Activated gamma-delta T cell treated with anti-CD3 and anti-CD28 coated beads, Interleukin-2, amount 50 U/mL, for 16 hours (primary cell): ENCODE results near the gene INPP5A.

Experiments
- DNase-seq: peaks from one replicate; pipeline ENCODE4 v3.0.0-alpha.2; 2020; ENCODE audit warnings: low read depth

INPP5A gene

DNA sequence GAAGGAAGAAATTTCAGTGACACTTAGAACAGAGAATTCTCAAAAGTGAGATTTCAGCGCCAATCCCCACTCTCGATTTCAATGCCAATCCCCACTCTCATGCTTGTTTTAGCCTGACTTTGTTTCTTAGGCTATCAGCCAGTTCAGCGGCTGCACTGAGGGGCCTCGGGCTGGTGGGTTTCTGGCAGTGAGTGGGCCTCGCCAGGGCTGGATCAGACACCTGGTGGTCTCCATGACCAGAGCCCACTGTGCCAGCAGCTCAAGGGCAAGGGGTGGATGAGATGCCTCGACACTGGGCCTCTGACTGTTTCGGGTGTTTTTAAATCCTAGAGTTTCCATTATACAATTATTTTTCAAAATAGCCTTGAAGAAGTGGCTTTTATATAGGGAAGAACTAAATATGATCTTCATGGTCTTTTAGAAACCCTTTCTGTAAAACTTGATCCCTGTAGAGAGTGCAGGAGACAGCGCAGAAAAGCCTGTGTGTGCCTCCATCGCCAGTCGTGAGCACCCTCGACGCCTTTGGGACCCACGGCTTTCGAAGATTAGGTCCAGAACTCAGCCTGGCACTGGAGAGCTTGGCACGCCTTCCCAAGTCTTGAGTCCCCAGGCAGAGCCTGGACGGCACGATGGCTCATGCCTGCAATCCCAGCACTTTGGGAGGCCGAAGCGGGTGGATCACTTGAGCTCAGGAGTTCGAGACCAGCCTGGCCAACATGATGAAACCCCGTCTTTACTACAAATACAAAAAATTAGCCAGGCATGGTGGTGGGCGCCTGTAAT, 76.2 kb downstream of the INPP5A start:
- no peak for DNase-seq

DNA sequence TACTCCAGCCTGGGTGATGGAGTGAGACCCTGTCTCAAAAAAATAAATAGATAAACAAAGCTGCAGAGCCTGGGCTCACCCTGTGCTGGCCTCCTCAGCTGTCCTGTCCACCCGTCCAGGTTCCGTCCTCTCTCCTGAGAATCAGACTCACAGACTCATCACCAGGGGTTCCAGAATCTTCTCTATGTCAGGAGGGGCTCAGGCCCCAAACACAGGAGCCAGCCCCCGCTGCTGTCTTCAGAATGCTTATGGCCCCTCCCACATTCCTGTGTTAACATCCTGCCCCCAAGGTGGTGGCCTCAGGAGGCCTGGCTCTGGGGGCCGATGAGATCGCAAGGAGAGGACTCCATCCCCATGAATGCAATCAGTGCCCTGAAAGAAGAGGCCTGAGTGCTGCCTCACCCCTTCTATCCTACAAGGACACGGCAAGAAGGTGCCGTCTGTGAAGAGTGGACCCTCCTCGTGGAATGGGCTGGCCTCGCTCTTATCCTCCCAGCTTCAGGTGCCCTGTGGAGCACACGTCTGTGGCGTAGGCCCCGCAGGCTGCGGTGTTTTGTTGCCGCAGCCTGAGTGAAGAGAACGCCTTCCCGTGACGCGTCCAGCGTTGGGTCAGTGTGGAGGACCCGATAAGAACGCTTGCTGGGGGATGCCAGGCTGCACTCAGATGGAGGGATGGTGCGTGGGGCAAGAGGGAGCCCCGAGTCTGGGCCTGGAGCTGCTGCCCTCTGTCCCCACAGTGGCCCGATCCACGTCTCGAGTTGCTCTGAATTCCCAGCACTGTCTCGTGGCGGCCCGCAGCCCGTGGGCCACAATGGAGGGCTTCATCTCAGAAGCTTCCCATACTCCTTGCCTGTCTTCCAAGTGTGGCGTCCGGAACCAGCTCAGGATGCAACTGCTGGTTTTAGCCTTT, 77.1 kb downstream of the INPP5A start:
- no peak for DNase-seq

DNA sequence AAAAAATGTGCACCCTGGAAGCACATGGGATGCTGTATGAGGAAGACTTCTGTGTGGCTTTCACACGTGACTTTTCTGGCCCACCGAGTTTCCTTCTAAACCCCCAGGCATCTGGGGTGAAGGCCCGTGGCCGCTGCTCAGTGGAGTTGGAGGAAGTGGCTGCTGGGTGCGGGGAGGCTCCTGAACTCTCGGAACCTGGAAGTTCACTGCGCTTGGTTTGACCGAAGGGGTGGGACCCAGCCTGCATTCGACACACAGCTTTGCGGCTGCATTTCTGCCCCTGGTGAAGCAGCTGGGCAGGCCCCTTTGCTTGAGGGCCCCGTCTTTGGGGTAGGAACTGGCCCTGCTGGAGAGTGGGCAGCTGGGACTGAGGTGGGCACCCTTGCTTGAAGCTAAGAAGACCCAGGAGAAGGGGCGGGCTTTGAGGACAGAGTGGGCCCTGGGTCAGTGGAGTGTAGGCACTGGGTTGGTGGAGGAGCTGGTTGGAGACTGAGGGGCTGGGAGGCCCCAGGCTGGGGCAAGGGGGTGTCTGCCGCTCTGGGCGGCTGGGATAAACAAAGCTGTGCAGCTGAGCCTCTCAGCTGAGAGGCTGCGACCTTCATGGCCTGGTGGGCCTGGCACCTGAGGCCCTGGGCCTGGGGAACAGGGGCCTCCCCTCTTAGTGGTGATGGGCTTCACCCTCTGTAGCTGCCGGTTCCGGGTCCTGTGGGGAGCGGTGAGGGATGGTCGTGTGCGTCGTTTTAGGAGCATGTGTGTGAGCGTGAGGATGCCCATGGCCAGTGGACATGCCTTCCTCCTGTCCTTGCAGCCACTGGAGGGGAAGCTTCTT, 78.0 kb downstream of the INPP5A start:
- no peak for DNase-seq

DNA sequence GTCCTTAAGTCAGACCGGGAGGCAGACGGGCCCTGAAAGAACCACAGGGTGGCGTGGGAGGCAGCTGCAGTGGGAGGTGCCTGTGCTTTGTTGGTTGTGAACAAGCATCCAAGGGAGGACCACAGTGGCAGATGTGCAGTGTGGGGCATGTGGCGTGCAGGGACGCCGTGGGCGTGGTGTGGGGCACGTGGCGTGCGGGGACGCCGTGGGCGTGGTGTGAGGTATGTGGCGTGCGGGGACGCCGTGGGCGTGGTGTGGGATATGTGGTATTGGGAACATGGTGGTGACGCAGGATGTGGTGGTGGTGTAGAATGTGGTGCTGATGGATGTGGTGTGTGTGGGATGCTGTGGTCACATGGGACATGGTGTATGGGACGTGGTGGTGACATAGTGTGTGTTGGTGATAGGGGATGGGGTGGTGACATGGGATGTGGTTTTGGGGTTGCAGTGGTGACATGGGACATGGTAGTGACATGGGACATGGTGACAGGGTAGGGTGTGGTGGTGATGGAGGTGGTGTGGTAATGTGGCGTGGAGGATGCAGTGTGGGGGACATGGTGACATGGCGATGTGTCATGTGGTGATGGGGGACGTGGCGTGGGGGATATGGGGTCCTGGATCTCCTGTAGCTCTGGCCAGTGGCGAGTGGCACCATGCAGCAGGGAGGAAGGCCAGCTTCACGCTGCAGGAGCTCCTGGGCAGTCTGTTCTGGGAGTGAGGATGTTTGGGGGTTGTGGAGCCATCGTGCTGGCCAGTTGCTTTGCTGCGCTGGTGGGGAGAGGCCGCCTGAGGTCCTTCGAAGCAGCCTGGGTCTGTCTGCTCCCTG, 78.8 kb downstream of the INPP5A start:
- DNase-seq, result peak; percentile 49

DNA sequence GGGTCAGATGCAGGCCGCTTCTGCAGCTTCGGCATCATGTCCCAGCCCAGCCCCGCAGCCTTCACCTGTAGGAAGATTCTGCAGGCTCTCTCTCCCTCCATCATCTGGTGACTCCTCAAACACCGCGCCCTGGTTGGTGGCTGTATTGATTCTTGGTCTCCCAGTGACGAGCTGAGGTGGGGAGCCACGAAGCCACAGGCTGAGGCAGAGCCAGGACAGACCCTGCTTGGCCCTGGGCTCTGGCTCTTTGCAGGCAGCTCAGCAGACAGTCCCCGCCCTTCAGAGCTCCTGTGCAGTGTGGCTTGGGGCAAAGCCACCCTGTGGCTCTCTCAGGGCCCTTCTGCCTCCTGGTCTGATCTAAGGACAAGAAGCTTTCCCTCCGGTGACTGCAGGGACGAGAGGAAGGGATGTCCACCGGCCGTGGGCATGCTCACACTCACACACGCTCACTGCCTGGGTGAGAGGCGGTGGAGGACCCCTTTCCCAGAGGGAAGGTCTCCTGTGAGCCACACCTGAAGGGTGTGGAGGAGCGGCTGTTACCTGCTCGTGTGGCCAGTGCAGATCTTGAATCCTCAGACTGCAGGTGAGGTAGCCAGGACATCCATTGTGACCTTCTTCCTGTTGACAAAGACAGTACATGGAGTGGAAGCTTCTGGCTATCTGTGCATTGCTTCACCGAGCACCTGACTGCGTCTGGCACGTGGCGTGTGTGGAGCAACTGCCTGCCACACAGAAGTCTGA, 79.6 kb downstream of the INPP5A start:
- no peak for DNase-seq

DNA sequence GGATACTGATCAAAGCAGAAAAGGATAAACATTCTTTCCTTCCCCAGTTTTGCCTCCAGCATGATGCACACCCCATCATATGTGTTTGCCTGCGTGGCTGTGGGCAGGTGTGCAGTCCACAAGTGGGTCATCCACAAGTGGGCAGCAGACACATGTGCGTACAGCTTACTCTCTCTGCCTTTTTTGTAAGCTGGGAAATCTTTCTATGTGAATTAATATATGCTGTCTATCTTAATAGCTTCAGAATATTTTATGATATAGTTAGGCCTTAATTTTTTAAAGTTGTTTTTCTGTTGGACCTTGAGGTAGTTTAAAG, 80.1 kb downstream of the INPP5A start:
- DNase-seq, result no peak

DNA sequence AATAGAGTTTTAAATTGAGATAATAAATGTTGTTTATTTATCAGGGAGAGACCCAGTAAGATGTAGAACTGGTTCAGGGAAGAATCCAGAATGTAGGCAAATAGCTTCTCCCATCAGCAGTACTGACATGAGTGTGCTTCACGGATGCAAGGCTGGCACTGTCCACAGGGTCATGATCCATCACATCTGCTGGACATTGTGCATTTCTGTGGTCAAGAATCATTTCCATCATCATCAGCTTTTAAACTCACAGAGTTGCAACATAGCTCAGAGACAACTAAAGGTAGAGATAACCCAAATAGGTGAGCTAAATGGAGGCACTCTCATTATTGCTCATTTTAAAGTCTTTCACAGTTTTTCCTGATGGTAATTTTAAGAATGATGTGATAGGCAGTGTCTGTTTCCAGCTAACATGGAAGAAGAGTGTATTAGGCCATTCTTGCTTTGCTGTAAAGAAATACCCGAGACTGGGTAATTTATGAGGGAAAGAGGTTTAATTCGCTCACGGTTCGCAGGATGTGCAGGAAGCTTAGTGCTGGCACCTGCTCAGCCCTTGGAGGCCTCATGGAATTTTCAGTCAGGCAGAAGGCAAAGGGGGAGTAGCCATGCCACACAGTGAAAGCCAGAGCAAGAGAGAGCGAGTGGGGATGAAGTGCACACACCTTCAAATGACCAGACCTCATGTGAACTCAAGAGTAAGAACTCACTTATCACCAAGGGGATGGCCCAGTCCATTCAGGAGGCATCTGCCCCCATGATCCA, 80.8 kb downstream of the INPP5A start:
- no peak for DNase-seq

DNA sequence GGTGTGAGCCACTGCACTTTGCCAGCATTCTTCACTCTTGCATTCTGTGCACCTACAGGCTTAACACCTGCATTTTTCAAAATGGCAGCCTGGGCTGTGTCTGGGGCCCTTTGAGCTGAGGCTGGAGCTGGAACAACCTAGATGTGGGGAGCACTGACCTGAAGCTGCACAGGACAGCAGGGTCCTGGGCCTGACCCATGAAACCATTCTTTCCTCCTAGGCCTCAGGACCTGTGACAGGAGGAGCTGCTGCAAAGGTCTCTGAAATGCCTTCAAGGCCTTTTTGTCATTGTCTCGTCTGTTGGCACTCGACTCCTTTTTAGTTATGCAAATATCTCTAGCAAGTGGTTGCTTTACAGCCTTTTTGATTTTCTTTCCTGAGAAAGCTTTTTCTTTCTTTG, 82.3 kb downstream of the INPP5A start:
- no peak for DNase-seq

DNA sequence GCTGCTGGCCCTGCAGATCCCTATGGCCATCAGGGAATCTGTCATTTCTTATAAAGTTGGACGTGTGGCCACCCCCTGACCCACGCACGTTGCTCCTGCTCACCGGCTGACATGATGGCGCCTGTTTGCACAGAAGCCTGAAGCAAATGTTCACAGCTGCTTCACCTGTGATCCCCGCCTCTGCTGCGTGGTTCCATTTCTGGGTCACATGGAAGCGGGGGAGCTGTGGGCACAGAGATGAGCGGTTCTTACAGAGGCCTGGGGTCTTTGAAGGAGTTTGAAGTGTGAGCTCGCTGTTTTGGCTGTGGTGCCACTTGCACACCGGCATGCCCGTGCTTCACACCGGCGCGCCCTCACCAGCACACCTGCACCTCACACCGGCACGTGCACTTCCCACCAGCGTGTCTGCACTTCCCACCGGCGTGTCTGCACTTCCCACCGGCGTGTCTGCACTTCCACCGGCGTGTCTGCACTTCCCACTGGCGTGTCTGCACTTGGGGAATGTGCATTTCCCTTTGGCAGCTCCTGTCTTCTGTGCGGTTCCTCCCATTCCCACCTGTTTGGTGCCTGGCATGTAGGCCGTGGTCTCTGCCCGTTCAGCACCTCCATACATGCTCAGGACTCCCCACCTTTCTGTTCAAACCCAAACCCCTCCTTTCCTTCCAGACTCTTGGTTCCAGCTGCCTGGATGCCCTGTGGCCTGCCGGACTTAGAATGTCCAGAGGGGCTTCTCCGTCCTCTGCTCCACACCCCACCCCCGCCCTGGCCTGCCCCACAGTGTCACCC, 86.7 kb downstream of the INPP5A start:
- no peak for DNase-seq

DNA sequence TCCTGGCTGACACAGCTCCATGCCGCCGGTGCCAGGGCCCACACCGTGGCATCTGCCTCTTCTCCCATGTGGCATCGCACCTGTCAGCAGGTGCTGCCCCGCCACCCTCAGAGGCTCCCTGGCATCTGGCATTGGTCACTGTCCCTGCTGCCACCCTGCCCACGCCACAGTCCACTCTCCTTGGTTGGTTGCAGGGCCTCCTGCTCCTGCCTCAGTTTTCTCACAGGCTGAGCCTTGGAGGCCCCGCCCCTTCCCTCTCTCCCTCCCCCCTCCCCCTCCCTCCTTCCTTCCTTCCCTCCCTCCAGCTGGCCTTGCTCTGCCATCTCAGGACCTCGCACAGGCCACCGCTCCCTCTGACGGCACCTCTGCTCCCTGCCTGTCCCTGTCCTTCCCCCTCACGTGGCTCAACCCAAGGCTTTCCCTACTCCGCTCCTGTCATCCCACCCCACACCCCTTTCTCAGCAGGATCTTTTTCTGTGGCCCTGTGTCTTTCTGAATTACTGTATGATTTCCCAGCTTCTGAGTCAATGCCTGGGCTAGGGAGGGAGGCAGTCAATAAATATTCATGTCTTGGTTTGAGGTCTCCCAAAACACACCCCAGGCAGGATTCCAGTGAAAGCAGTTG, 87.4 kb downstream of the INPP5A start:
- DNase-seq, result no peak

DNA sequence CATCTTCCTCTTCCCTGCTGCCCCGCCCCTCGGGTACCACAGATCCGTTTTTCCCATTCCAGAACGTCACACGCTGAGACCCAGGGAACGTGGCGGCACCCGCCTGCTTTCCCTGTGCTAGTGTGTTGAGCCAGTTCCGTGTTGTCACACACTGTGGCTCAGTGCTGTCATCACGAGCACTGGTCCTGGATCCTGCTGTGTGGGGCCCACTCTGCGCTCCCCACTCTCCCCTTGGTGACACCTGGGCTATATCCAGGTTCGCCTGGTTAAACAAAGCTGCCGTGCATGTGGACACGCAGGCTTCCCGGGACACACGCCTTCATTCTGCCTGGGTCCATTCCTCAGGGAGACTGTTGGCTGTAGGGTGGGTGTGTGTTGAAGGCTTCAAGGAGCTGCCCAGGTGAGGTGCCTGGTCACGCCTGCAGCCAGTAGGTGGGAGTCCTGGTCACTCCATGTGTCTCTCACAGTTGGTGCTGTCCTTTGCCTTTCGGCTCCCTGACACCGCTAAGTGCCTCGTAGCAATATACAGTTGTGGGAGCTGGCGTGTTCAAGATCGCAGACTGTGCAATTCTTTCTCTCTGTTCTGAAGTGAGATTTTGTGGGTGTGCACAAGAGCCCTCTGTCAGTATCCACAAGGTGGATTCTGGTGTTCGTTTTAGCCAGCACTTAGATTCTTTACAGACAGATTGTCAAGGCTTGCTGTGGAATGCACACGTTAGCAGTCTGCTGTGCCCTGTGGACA, 88.6 kb downstream of the INPP5A start:
- DNase-seq, result no peak

DNA sequence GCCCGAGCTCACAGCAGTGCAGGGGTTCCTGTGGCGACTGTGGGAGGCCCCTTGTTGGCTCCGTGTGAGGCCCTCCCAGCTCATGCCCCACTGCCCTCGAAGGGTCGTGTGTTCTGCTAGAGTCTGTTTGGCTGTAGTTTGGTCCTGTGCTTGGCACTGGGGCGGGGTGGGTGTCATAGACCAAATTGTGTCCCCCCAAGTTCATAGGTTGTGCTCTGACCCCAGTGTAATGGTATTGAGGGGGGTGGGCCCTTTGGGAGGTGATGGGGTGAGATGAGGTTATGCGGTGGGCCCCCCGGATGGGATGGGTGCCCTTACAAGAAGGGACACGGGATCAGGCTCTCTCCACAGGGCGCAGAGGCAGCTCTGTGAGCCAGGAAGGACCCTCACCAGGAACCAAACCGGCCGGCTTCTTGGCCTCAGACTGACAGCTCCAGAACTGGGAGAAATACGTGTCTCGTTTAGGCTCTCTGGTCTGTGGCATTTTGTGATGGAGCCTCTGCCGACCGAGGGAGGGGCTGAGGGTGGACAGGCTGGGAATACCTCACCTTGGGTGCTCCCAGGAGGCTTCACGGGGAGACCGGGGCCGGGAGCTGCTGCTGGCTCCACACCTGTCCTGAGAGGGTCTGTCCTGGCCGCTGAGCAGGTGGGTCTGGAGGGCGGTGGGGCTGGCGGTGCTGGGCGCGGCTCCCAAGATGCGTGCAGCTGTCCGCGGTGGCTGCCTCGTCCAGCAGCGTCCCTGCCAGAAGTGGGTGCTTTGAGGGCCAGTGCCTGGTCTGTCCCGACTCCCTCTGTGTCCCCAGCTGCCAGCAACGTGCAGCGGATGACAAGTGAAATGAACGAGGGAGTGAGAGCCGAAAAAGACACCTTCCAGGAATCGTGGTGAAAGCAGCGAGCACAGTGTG, 89.4 kb downstream of the INPP5A start:
- no peak for DNase-seq

DNA sequence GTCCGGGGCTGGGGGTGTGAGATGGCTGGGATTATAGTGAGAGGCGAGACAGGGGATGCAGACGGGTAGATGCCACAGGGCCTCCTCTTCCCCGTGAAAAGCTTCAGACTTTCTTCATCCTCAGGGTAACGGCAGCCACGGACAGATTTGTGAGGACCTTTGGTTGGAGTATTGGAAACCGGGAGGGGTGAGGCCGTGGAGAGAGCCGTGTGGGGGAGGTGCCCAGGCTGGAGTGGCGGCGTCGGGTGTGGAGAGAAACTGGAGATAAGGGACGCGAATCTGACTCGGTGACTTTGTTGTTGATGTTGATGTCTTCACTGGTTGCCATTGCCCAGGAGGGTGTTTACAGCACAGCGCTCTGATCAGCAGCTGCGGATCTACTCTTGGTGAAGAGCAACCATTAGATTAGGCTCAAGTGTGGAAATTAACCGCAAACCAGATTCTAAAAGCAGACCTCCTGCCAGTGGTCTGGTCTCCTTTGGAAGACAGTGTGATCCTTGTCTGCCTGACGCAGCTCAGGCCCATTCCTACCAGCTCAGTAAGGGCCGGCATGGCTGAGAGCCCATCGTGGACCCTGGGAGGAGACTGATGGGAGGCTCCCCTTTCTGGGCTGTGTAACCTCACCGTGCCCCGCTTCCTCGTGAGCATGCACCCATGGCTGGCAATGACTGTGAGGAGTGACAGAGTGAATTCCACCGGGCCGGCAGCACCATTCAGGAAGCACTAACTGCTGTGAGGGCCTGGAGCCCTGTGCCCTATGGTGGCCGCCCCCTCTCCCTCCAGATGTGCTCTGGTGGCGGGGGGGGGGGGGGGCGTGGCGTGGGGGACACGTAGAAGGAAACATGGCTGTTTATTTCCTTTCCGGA, 90.3 kb downstream of the INPP5A start:
- DNase-seq, result no peak

DNA sequence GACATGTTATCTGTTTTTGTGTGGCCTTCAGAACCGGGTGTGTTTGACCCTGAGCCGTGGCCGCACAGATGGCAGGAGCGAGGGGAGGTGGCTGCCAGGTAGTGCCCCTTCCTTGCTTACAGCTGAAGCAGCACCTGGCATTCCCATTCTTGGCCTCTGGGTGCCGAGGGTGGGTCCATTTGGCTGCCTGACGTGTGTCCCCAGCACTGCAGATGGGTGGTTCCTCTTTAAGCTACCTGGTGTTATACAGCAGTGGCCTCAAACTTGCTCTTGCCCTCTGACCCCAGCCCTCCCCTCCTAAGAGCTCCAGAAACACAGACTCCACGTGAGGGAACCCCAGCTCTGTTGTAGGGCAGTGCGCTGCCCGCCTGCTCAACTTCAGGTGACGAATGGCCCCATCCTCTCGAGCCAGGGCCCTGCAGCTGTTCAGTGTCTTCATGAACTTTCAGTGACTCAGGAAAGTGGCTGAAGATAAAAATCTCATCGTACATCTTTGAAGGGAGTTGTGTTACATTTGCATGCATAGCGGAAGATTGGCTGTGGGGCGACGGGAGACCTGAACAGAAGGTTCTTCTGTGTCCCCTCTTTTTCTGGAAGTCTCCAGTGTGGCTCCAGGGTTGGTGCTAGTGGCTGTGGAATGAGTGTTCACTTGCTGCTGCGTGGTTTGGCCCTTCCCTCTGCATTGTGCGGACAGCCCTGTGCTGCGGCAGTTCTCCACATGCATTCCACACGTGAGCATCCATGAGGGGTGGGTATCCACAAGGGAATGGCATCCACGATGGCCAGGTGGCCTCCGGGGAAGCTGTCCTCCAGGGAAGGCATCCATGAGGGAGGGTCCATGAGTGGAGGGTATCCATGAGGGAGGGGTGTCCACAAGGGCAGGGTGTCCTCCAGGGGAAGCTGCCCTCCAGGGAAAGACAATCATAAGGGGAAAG, 91.6 kb downstream of the INPP5A start:
- DNase-seq, result no peak

DNA sequence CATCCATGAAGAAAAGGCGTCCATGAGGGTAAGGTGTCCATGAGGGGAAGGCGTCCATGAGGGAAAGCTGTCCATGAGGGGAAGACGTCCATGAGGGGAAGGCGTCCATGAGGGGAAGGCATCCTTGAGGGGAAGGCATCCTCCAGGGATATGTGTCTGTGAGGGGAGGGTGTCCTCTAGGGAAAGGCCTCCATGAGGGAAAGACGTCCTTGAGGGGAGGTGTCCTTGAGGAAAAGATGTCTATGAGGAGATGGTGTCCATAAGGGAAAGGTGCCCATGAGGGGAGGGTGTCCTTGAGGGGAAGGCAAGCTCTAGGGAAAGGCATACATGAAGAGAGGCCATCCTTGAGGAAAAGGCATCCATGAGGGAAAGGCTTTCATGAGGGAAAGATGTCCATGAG, 92.6 kb downstream of the INPP5A start:
- DNase-seq, result no peak
